ENCODE results near the gene PDE4B.

PDE4B gene

DNA sequence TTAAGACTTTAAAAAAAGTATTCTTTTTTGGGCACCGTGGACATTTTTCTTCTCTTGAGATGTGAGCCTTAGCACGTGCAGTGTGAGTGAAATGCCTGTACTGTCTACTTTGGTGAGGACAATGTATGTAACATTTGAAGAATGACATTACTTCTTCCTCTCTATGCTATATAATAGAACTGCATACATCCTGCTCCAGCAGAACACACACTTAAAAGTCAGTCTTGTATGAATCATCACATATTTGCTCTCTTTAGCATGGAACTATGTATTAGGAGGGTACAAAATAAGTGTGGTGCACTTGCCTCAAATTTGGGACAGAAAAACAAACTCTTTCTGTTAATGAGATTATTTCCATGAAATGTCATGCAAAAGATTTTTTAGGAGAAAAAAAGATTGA lies 382.9 kb downstream of the PDE4B start:
- TF ChIP-seq, protein P1, sequence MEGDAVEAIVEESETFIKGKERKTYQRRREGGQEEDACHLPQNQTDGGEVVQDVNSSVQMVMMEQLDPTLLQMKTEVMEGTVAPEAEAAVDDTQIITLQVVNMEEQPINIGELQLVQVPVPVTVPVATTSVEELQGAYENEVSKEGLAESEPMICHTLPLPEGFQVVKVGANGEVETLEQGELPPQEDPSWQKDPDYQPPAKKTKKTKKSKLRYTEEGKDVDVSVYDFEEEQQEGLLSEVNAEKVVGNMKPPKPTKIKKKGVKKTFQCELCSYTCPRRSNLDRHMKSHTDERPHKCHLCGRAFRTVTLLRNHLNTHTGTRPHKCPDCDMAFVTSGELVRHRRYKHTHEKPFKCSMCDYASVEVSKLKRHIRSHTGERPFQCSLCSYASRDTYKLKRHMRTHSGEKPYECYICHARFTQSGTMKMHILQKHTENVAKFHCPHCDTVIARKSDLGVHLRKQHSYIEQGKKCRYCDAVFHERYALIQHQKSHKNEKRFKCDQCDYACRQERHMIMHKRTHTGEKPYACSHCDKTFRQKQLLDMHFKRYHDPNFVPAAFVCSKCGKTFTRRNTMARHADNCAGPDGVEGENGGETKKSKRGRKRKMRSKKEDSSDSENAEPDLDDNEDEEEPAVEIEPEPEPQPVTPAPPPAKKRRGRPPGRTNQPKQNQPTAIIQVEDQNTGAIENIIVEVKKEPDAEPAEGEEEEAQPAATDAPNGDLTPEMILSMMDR (IDR thresholded peaks at IDR 0.05; ENCODE audit: low read length, missing control alignments), result no peak
- H3K4me3 ChIP-seq (replicated peaks; ENCODE audit: low read depth, low read length), result no peak overlapping the region
- no peak for DNase-seq (ENCODE audit: low read depth)

- peak; percentile 62 for DNase-seq (ENCODE audit: low read depth)
- TF ChIP-seq, protein P1 (IDR thresholded peaks at IDR 0.05; ENCODE audit: low read length, missing control alignments), result no peak
- H3K4me3 ChIP-seq (replicated peaks; ENCODE audit: low read depth, low read length), result no peak overlapping the region
These were observed 383.5 kb downstream of the PDE4B start for GRCh38 chr1:66176012-66176715.

- no peak for DNase-seq (ENCODE audit: low read depth)
- TF ChIP-seq, protein P1 (IDR thresholded peaks at IDR 0.05; ENCODE audit: low read length, missing control alignments), result no peak
These were observed 384.1 kb downstream of the PDE4B start for GRCh38 chr1:66176832-66177231.

DNA sequence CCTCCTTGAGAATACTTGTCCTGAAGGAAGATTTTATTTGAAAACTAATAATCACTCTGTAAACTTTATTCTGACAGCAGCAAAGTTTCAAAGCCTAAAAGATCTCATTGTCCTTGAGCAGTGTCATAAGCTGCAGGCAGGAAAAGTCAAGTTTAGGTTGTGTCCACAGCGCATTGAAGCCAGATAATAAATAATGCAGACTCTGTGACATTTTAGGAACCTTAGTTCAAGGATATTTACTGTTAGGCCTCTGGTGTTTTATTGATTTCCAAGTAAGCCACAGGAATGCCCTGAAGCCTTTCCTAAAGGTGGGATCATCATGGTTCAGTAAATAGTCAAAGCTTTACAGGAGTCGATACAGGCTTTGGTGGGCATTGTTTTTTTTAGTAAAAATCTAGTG lies 384.8 kb downstream of the PDE4B start:
- no peak overlapping the region for H3K4me3 ChIP-seq (replicated peaks; ENCODE audit: low read depth, low read length)
- TF ChIP-seq, protein P1 (IDR thresholded peaks at IDR 0.05; ENCODE audit: low read length, missing control alignments), result no peak
- DNase-seq (ENCODE audit: low read depth), result no peak

More at GRCh38 chr1:66176832-66177231, 384.1 kb downstream of the PDE4B start:
- H3K4me3 ChIP-seq (replicated peaks; ENCODE audit: low read depth, low read length), result no peak overlapping the region

DNA sequence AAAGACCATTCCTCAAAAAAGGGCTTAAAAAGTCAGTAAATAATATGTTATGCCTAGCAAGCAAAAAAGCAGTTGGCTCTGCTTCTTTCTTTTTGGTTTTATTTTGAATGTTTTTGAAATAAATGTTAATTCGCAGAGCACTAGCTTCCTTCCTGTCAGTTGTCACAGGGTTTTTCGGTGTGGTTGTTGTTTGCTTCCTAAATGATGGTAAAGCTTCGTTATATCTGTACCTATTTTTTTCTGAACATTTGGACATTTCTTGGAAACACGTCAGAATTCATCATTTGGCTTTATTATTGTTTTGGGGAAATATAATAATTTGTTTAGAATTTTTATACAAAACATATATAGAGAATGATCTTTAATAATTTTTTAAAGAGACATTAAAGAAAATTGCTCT lies 389.3 kb downstream of the PDE4B start:
- DNase-seq (ENCODE audit: low read depth), result no peak
- TF ChIP-seq, protein P1 (IDR thresholded peaks at IDR 0.05; ENCODE audit: low read length, missing control alignments), result no peak
- no peak overlapping the region for H3K4me3 ChIP-seq (replicated peaks; ENCODE audit: low read depth, low read length)

DNA sequence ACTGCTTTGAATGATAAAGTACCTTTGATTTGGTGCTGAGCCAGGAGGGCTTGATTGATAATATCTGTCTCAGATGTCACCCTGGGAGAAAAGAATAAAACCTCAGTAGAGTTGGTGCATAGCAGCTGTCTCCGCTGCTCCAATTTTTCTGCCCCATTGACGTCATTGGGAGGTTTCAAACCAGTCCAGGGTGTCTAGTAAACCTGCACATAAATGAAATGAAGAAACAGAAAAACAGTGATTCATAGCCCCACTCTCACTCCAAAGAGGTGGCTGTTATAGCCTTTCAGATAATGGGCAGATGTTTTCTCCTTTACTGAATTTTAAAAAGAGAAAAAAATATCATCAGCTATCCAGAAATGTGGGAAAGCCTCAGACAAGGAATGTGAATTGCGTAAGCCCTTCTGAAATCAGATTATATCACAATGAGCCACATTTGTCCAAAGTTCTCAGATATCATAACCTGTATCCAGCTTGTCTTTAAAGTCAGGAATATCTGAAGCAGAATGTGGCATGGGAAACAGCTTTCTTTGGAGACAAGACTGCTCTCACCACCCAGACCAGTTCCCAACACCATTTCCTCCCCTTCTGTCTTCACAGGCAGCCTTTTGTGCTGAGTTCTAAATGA lies 390.0 kb downstream of the PDE4B start:
- H3K4me3 ChIP-seq (replicated peaks; ENCODE audit: low read depth, low read length), result no peak overlapping the region
- TF ChIP-seq, protein P1 (IDR thresholded peaks at IDR 0.05; ENCODE audit: low read length, missing control alignments), result no peak
- peak; percentile 94 for DNase-seq (ENCODE audit: low read depth)

All from fibroblast of pulmonary artery (primary cell).